ENCODE results near the gene ZC3H11A.

DNA sequence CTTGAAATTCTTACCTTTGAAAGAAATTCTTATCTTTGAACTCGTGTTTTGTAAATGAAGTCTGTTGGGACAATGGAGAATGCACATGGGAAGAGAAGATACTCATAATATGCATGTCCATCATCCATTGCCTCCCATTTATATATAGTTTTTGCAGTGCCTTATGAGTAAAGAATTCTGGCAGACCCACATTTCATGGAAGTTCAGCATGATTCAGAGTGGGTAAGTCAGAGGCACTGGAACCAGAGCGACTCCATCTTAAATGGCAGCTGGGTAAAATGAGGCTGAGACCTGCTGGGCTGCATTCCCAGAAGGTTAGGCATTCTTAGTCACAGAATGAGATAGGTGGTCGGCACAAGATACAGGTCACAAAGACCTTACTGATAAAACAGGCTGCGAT lies 16.6 kb upstream of the ZC3H11A start:
- TF ChIP-seq, protein P1, sequence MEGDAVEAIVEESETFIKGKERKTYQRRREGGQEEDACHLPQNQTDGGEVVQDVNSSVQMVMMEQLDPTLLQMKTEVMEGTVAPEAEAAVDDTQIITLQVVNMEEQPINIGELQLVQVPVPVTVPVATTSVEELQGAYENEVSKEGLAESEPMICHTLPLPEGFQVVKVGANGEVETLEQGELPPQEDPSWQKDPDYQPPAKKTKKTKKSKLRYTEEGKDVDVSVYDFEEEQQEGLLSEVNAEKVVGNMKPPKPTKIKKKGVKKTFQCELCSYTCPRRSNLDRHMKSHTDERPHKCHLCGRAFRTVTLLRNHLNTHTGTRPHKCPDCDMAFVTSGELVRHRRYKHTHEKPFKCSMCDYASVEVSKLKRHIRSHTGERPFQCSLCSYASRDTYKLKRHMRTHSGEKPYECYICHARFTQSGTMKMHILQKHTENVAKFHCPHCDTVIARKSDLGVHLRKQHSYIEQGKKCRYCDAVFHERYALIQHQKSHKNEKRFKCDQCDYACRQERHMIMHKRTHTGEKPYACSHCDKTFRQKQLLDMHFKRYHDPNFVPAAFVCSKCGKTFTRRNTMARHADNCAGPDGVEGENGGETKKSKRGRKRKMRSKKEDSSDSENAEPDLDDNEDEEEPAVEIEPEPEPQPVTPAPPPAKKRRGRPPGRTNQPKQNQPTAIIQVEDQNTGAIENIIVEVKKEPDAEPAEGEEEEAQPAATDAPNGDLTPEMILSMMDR (IDR thresholded peaks at IDR 0.05), result no peak
- no peak for TF ChIP-seq POLR2A (IDR thresholded peaks at IDR 0.05)
